Fibroblast of mammary gland (primary cell): ENCODE measurements around the gene MECP2.
A peak's percentile ranks its signal among the peaks of the same experiment; 100 is the strongest.

Source experiments
- DNase-seq: peaks from one replicate; pipeline ENCODE4 v3.0.0-alpha.2; 2010; ENCODE audit warnings: low read depth
- H3K4me3 ChIP-seq: 2 replicates; pipeline ENCODE4 v1.5.1; 2011; ENCODE audit warnings: low read depth, mild to moderate bottlenecking, low read length, moderate library complexity; ENCODE audit not compliant: control insufficient read depth
- CTCF ChIP-seq: conservative IDR thresholded peaks from 2 replicates; pipeline ENCODE4 v1.5.1; 2011; ENCODE audit warnings: low read depth, low read length, inconsistent platforms; ENCODE audit not compliant: control insufficient read depth, insufficient read depth

The MECP2 gene

GRCh38 chrX:154027022-154027402, 70.5 kb downstream of the MECP2 start:
- no peak for DNase-seq
- TF ChIP-seq CTCF = no peak

GRCh38 chrX:154026136-154027021, 71.1 kb downstream of the MECP2 start:
- peak; percentile 40 for DNase-seq
- no peak for TF ChIP-seq CTCF
- H3K4me3 ChIP-seq = no peak overlapping the region

More at GRCh38 chrX:154027022-154027402, 70.5 kb downstream of the MECP2 start:
- no peak overlapping the region for H3K4me3 ChIP-seq

GRCh38 chrX:154025230-154025629, 72.3 kb downstream of the MECP2 start:
- no peak for DNase-seq
- H3K4me3 ChIP-seq = no peak overlapping the region
- TF ChIP-seq CTCF = no peak

- no peak for TF ChIP-seq CTCF
- DNase-seq = no peak
- H3K4me3 ChIP-seq = no peak overlapping the region
Observed at GRCh38 chrX:154024271-154024670, 73.2 kb downstream of the MECP2 start.

- H3K4me3 ChIP-seq = no peak overlapping the region
- no peak for DNase-seq
- TF ChIP-seq CTCF = no peak
Observed at GRCh38 chrX:154023276-154024000, 74.1 kb downstream of the MECP2 start.

- no peak for TF ChIP-seq CTCF
- DNase-seq = no peak
- H3K4me3 ChIP-seq = no peak overlapping the region
Observed at GRCh38 chrX:154022108-154022507, 75.4 kb downstream of the MECP2 start.
